Measurements from ENCODE around the gene AMT.

The AMT gene

GRCh38 chr3:49434731-49435130, 12.5 kb upstream of the AMT start:
- TF ChIP-seq POLR2AphosphoS5 (IDR thresholded peaks at IDR 0.05; ENCODE audit: low read depth, low read length) (no peak), SIN3A (IDR thresholded peaks at IDR 0.05; ENCODE audit: borderline replicate concordance, insufficient read depth, low read length) (no peak), TAF1 (IDR thresholded peaks at IDR 0.05; ENCODE audit: borderline replicate concordance, insufficient read depth, low read length) (no peak), REST (IDR thresholded peaks at IDR 0.05; ENCODE audit: insufficient read depth in 1 of 2, low read depth in 2 of 2, low read length in 2 of 2) (no peak), FOXP2 (optimal IDR thresholded peaks at IDR 0.05; ENCODE audit: borderline replicate concordance, extremely low read depth, extremely low read length, insufficient read depth) (no peak)

GRCh38 chr3:49428752-49429080, 6.4 kb upstream of the AMT start:
- TF ChIP-seq FOXP2 (optimal IDR thresholded peaks at IDR 0.05; ENCODE audit: borderline replicate concordance, extremely low read depth, extremely low read length, insufficient read depth), result no peak
- no peak for TF ChIP-seq SIN3A (IDR thresholded peaks at IDR 0.05; ENCODE audit: borderline replicate concordance, insufficient read depth, low read length)
- TF ChIP-seq REST (IDR thresholded peaks at IDR 0.05; ENCODE audit: insufficient read depth in 1 of 2, low read depth in 2 of 2, low read length in 2 of 2), result no peak
- no peak for TF ChIP-seq POLR2AphosphoS5 (IDR thresholded peaks at IDR 0.05; ENCODE audit: low read depth, low read length)
- no peak for TF ChIP-seq TAF1 (IDR thresholded peaks at IDR 0.05; ENCODE audit: borderline replicate concordance, insufficient read depth, low read length)

GRCh38 chr3:49427586-49427985, 5.3 kb upstream of the AMT start:
- TF ChIP-seq FOXP2 (optimal IDR thresholded peaks at IDR 0.05; ENCODE audit: borderline replicate concordance, extremely low read depth, extremely low read length, insufficient read depth) (no peak), TAF1 (IDR thresholded peaks at IDR 0.05; ENCODE audit: borderline replicate concordance, insufficient read depth, low read length) (no peak)

GRCh38 chr3:49424816-49425215, 2.5 kb upstream of the AMT start:
- TF ChIP-seq TAF1 (IDR thresholded peaks at IDR 0.05; ENCODE audit: borderline replicate concordance, insufficient read depth, low read length) (no peak), REST (IDR thresholded peaks at IDR 0.05; ENCODE audit: insufficient read depth in 1 of 2, low read depth in 2 of 2, low read length in 2 of 2) (no peak), POLR2AphosphoS5 (IDR thresholded peaks at IDR 0.05; ENCODE audit: low read depth, low read length) (no peak), FOXP2 (optimal IDR thresholded peaks at IDR 0.05; ENCODE audit: borderline replicate concordance, extremely low read depth, extremely low read length, insufficient read depth) (no peak), SIN3A (IDR thresholded peaks at IDR 0.05; ENCODE audit: borderline replicate concordance, insufficient read depth, low read length) (no peak)

- no peak for TF ChIP-seq POLR2AphosphoS5 (IDR thresholded peaks at IDR 0.05; ENCODE audit: low read depth, low read length)
- no peak for TF ChIP-seq TAF1 (IDR thresholded peaks at IDR 0.05; ENCODE audit: borderline replicate concordance, insufficient read depth, low read length)
- TF ChIP-seq FOXP2 (optimal IDR thresholded peaks at IDR 0.05; ENCODE audit: borderline replicate concordance, extremely low read depth, extremely low read length, insufficient read depth), result no peak
- TF ChIP-seq SIN3A (IDR thresholded peaks at IDR 0.05; ENCODE audit: borderline replicate concordance, insufficient read depth, low read length), result no peak
- no peak for TF ChIP-seq REST (IDR thresholded peaks at IDR 0.05; ENCODE audit: insufficient read depth in 1 of 2, low read depth in 2 of 2, low read length in 2 of 2)
Measured at GRCh38 chr3:49421890-49422378, 339 bp downstream of the AMT start.

Measured in PFSK-1 (cell line).